GM18870 (cell line): Measurements from ENCODE around the gene CD79A.

ENCODE experiments used
- ATAC-seq: cut with Tn5 transposase; IDR thresholded peaks from one replicate; pipeline ENCODE4 v1.9.1; 2021; ENCODE audit warnings: moderate library complexity; ENCODE audit not compliant: unreplicated experiment

The CD79A gene

GRCh38 chr19:41883463-41883820, 6.4 kb downstream of the CD79A start:
- ATAC-seq: no peak

GRCh38 chr19:41883821-41884733, 7.0 kb downstream of the CD79A start:
- peak; percentile 60 for ATAC-seq

- no peak for ATAC-seq
Observed at GRCh38 chr19:41886761-41887710, 10.0 kb downstream of the CD79A start.

GRCh38 chr19:41887711-41888382, 10.8 kb downstream of the CD79A start:
- no peak for ATAC-seq

GRCh38 chr19:41888926-41889325, 11.8 kb downstream of the CD79A start:
- ATAC-seq: no peak

- no peak for ATAC-seq
Observed at GRCh38 chr19:41889896-41890295, 12.8 kb downstream of the CD79A start.

- ATAC-seq: no peak
Observed at GRCh38 chr19:41890936-41891335, 13.9 kb downstream of the CD79A start.

GRCh38 chr19:41892173-41892902, 15.3 kb downstream of the CD79A start:
- ATAC-seq: no peak

GRCh38 chr19:41893899-41894298, 16.8 kb downstream of the CD79A start:
- no peak for ATAC-seq

GRCh38 chr19:41894350-41894749, 17.3 kb downstream of the CD79A start:
- no peak for ATAC-seq

GRCh38 chr19:41895745-41896580, 18.9 kb downstream of the CD79A start:
- ATAC-seq: no peak

GRCh38 chr19:41896581-41896942, 19.5 kb downstream of the CD79A start:
- no peak for ATAC-seq

GRCh38 chr19:41897181-41897580, 20.1 kb downstream of the CD79A start:
- no peak for ATAC-seq

GRCh38 chr19:41897820-41898219, 20.7 kb downstream of the CD79A start:
- no peak for ATAC-seq

- no peak for ATAC-seq
Observed at GRCh38 chr19:41898235-41898634, 21.2 kb downstream of the CD79A start.

GRCh38 chr19:41901707-41902360, 24.8 kb downstream of the CD79A start:
- ATAC-seq: no peak

GRCh38 chr19:41902594-41902993, 25.5 kb downstream of the CD79A start:
- ATAC-seq: no peak

- no peak for ATAC-seq
Observed at GRCh38 chr19:41903193-41903953, 26.3 kb downstream of the CD79A start.
